ENCODE measurements around the gene KREMEN1.

DNA sequence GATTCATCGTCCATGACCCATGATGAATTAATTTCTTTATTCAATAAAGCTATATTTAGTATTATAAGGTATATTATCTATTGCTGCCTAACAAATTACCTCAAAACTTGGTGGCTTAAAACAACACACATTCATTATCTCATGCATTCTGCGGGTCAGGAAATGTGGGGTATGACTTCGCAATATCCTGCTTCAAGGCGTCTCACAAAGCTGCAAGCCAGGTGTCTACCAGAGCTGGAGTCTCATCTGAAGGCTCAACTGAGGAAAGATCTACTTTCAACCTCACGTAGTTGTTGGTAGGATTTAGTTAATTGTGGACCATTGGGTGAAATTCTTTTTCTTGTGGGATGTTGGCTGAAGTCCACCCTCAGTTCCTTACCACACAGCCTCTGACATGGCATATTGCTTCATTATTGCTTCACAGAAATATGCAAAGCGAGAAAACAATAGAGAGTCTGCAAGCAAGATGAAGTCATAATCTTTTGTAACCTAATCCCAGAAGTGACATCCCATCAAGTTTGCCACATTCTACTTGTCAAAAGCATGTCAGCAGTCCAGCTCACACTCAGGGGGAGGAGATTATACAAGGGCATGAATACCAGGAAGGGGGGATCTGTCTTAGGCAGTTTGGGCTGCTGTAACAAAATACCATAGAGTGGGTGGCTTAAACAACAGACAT, 45.1 kb downstream of the KREMEN1 start:
- TF ChIP-seq GATA3 (IDR thresholded peaks at IDR 0.05; ENCODE audit: low read depth, low read length) (no peak), GATA2 (IDR thresholded peaks at IDR 0.05; ENCODE audit: low read depth, low read length) (no peak)

Data from SH-SY5Y (cell line).